Measurements from ENCODE around the gene MYO3B.
"Not testable (repeated sequence)": the region's sequence is repeated elsewhere in the genome, so short reads cannot be mapped to it uniquely, and the experiment has no call there.

Gene MYO3B

DNA sequence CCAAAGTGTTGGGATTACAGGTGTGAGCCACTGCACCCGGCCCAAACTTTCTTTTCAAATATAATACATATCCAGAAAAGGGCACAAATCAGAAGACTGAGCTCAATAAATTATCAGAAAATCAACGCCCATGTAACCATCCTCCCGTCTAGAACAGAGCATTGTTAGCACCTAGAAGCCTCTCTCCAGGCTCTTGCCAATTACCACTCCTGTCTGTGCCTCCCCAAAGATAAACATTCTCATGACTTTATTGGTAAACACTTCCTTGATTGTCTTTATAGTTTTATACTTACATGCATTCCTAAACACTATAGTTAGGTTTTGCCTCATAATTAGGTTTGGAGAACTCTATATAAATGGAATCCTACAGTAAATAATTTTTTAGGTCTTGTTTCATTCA is 478.7 kb downstream of the MYO3B start:
- in situ Hi-C loops (cut with MboI; ENCODE audit: low pct_unique_long_range_greater_than_20kb, low sequenced_read_pairs, unreplicated experiment), result no loop called here
- DNase-seq (ENCODE audit: low spot score), result no peak
- TF ChIP-seq, protein P1, sequence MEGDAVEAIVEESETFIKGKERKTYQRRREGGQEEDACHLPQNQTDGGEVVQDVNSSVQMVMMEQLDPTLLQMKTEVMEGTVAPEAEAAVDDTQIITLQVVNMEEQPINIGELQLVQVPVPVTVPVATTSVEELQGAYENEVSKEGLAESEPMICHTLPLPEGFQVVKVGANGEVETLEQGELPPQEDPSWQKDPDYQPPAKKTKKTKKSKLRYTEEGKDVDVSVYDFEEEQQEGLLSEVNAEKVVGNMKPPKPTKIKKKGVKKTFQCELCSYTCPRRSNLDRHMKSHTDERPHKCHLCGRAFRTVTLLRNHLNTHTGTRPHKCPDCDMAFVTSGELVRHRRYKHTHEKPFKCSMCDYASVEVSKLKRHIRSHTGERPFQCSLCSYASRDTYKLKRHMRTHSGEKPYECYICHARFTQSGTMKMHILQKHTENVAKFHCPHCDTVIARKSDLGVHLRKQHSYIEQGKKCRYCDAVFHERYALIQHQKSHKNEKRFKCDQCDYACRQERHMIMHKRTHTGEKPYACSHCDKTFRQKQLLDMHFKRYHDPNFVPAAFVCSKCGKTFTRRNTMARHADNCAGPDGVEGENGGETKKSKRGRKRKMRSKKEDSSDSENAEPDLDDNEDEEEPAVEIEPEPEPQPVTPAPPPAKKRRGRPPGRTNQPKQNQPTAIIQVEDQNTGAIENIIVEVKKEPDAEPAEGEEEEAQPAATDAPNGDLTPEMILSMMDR (IDR thresholded peaks at IDR 0.05; ENCODE audit: extremely low read depth, insufficient read depth, missing control alignments), result no peak

DNA sequence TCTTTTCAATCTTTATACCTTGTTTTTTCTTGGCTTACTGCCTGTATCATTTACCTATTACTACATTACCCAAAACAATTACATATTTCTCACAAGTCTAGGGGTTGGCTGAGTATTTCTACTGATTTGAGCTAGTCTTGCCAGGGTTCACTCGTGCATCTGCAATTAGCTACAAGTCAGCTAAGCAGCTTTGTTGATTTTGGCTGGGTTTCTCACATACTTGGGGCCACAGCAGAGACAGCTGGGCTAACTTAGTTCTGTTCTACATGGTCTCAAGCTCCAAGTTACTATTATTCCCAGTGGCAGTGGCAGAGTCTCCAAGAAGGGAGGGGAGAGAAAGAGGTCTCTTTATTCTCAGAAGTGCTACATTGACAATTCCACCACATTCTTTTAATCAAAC is 482.5 kb downstream of the MYO3B start:
- in situ Hi-C loops (cut with MboI; ENCODE audit: low pct_unique_long_range_greater_than_20kb, low sequenced_read_pairs, unreplicated experiment), result no loop called here
- no peak for DNase-seq (ENCODE audit: low spot score)
- TF ChIP-seq, protein P1 (IDR thresholded peaks at IDR 0.05; ENCODE audit: extremely low read depth, insufficient read depth, missing control alignments), result no peak

DNA sequence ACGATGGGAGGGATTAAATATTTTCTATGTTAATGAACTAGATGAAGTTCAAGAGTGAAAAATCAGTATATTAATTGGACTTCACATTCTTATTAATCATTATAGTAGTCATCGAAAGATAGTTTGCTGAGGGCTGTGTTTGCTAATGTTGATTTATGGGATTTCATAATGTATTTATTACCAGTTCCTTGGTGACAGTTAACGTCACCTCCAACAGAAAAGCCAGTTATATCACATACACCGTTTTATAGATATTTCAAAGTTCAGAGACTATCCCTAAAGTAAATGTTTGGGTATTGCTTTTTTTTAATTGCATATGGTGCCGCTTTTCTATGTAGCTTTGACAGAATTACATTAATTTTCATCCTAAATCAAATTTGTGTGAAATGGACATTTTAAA is 487.8 kb downstream of the MYO3B start:
- TF ChIP-seq, protein P1 (IDR thresholded peaks at IDR 0.05; ENCODE audit: extremely low read depth, insufficient read depth, missing control alignments), result no peak
- no peak for DNase-seq (ENCODE audit: low spot score)
- in situ Hi-C loops (cut with MboI; ENCODE audit: low pct_unique_long_range_greater_than_20kb, low sequenced_read_pairs, unreplicated experiment), result no loop called here

DNA sequence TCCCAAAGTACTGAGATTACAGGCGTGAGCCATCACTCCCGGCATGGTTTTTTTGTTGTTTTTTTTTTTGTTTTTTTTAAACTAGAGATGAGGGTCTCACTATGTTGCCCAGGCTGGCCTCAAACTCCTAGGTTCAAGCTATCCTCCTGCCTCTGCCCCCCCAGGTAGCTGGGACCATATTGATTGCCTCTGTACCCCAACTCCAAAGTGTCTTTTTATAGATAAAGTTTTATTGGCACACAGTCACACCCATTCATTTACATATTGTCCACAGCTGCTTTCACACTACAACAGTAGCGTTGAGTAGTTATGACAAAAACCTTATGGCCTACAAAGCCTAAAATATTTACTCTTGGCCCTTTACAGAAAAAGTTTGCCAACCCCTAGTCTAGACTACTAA is 492.0 kb downstream of the MYO3B start:
- DNase-seq (ENCODE audit: low spot score), result no peak
- TF ChIP-seq, protein P1 (IDR thresholded peaks at IDR 0.05; ENCODE audit: extremely low read depth, insufficient read depth, missing control alignments), result no peak
- in situ Hi-C loops (cut with MboI; ENCODE audit: low pct_unique_long_range_greater_than_20kb, low sequenced_read_pairs, unreplicated experiment), result no loop called here

DNA sequence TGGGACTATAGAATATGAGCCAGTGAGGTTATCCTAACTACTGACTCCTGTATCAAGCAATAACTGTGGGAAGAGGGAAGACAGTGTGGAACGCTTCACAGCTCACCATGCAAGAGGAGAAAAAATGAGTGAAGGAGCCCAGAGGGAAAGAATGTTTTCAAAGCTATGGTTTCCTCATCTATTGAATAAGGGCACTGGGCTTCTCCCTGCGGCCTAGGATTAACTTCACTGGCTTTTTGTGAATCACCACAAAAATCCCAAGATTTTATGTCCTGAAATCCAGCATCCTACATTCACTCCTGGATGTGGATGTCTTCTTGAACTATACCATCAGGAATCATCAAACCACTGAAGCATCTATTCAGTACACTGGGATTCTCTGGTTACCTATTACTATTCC is 492.7 kb downstream of the MYO3B start:
- in situ Hi-C loops (cut with MboI; ENCODE audit: low pct_unique_long_range_greater_than_20kb, low sequenced_read_pairs, unreplicated experiment), result no loop called here
- TF ChIP-seq, protein P1 (IDR thresholded peaks at IDR 0.05; ENCODE audit: extremely low read depth, insufficient read depth, missing control alignments), result no peak
- DNase-seq (ENCODE audit: low spot score), result no peak

DNA sequence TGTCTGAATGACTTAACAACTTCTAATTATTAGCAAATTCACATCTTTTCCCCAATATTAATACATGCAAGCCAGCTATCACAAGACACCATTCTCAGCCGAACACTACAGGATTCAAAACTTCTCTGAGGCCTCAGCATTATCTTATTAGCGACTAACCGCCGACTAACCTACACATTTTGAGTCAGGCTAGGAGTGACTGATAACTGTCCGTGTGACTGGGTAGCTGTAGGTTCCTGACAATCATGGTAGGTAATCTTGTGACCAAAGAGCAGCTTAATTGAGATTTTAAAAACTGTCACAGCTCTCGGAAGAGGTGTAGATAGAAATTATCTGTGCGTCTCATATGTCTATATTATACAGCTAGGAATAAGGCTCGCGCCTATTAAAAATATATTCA is 493.1 kb downstream of the MYO3B start:
- TF ChIP-seq, protein P1 (IDR thresholded peaks at IDR 0.05; ENCODE audit: extremely low read depth, insufficient read depth, missing control alignments), result no peak
- no peak for DNase-seq (ENCODE audit: low spot score)
- in situ Hi-C loops (cut with MboI; ENCODE audit: low pct_unique_long_range_greater_than_20kb, low sequenced_read_pairs, unreplicated experiment), result no loop called here

DNA sequence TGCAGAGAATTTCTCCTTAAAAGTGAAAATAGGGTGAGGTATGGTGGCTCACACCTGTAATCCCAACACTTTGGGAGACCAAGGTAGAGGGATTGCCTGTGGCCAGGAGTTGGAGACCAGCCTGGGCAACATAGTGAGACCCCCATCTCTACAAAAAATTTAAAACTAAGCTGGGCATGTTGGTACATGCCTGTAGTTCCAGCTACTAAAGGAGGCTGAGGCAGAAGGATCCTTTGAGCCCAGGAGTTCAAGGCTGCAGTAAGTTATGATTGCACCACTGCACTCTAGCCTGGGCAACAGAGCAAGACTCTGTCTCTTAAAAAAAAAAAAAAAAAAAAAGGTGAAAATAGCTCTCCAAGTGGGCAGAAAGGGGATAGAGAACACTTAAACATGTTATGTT is 496.3 kb downstream of the MYO3B start:
- in situ Hi-C loops (cut with MboI; ENCODE audit: low pct_unique_long_range_greater_than_20kb, low sequenced_read_pairs, unreplicated experiment), result not testable (repeated sequence)

More for the DNA sequence above, 496.3 kb downstream of the MYO3B start:
- not testable (repeated sequence) for DNase-seq (ENCODE audit: low spot score)
